H9 (cell line): ENCODE data around the gene MRPL39. TPM values are rescaled to one million over a fixed set of nuclear protein-coding genes. Genes with fewer than 3 reads are reported as not detected.

ENCODE experiments used
- DNase-seq: peaks from one replicate; pipeline ENCODE4 v3.0.0-alpha.2; 2017
- H2AFZ ChIP-seq: one replicate; pipeline ENCODE4 v1.6.1; 2013; ENCODE audit warnings: mild to moderate bottlenecking, low read length, control low read depth, moderate library complexity
- H2AK5ac ChIP-seq: 2 replicates; pipeline ENCODE4 v1.6.1; 2013; ENCODE audit warnings: low read length, control low read depth, mixed read lengths; ENCODE audit not compliant: insufficient read length
- H2BK120ac ChIP-seq: one replicate; pipeline ENCODE4 v1.6.1; 2013; ENCODE audit warnings: low read depth, mild to moderate bottlenecking, low read length, control low read depth, inconsistent platforms; ENCODE audit not compliant: poor library complexity, severe bottlenecking
- H2BK12ac ChIP-seq: 2 replicates; pipeline ENCODE4 v1.6.1; 2013; ENCODE audit warnings: low read length, control low read depth, mixed read lengths, low read depth; ENCODE audit not compliant: insufficient read length
- H2BK15ac ChIP-seq: 2 replicates; pipeline ENCODE4 v1.6.1; 2013; ENCODE audit warnings: low read depth, low read length, control low read depth
- H2BK20ac ChIP-seq: one replicate; pipeline ENCODE4 v1.6.1; 2013; ENCODE audit warnings: low read depth, mild to moderate bottlenecking, low read length, control low read depth, inconsistent platforms; ENCODE audit not compliant: poor library complexity, severe bottlenecking
- H2BK5ac ChIP-seq: 2 replicates; pipeline ENCODE4 v1.6.1; 2013; ENCODE audit warnings: low read length, control low read depth, mixed read lengths; ENCODE audit not compliant: insufficient read length
- H3K14ac ChIP-seq: 2 replicates; pipeline ENCODE4 v1.6.1; 2013; ENCODE audit warnings: low read length, control low read depth; ENCODE audit not compliant: insufficient read depth
- H3K18ac ChIP-seq: 2 replicates; pipeline ENCODE4 v1.6.1; 2013; ENCODE audit warnings: low read depth, mild to moderate bottlenecking, mixed read lengths, low read length, control low read depth; ENCODE audit not compliant: insufficient read length
- H3K23ac ChIP-seq: 2 replicates; pipeline ENCODE4 v1.6.1; 2013; ENCODE audit warnings: low read length, control low read depth, mixed read lengths, low read depth; ENCODE audit not compliant: insufficient read length
- H3K23me2 ChIP-seq: 2 replicates; pipeline ENCODE4 v1.6.1; 2013; ENCODE audit warnings: low read depth, mild to moderate bottlenecking, mixed read lengths, low read length, control low read depth; ENCODE audit not compliant: insufficient read length, poor library complexity, severe bottlenecking
- H3K27ac ChIP-seq: 2 replicates; pipeline ENCODE4 v1.5.1; 2013; ENCODE audit warnings: low read length, control low read depth, mixed read lengths, low read depth; ENCODE audit not compliant: insufficient read length
- H3K27me3 ChIP-seq: 2 replicates; pipeline ENCODE4 v1.6.1; 2013; ENCODE audit warnings: low read length, control low read depth, inconsistent platforms; ENCODE audit not compliant: insufficient read depth
- H3K4ac ChIP-seq: 2 replicates; pipeline ENCODE4 v1.6.1; 2013; ENCODE audit warnings: low read depth, mild to moderate bottlenecking, control low read depth, inconsistent platforms, low read length, moderate library complexity
- H3K4me1 ChIP-seq: 2 replicates; pipeline ENCODE4 v1.6.1; 2013; ENCODE audit warnings: low read length, control low read depth, inconsistent platforms; ENCODE audit not compliant: insufficient read depth
- H3K4me2 ChIP-seq: 2 replicates; pipeline ENCODE4 v1.6.1; 2013; ENCODE audit warnings: low read length, control low read depth, mixed read lengths; ENCODE audit not compliant: insufficient read length, insufficient read depth
- H3K56ac ChIP-seq: 2 replicates; pipeline ENCODE4 v1.6.1; 2013; ENCODE audit warnings: low read depth, mild to moderate bottlenecking, mixed read lengths, low read length, control low read depth; ENCODE audit not compliant: insufficient read length
- H3K79me1 ChIP-seq: 2 replicates; pipeline ENCODE4 v1.6.1; 2013; ENCODE audit warnings: low read depth, mild to moderate bottlenecking, moderate library complexity, low read length, control low read depth, inconsistent platforms; ENCODE audit not compliant: insufficient read depth, poor library complexity, severe bottlenecking
- H3K79me2 ChIP-seq: 2 replicates; pipeline ENCODE4 v1.6.1; 2013; ENCODE audit warnings: low read length, control low read depth, inconsistent platforms; ENCODE audit not compliant: insufficient read depth
- H3K9ac ChIP-seq: 2 replicates; pipeline ENCODE4 v1.6.1; 2013; ENCODE audit warnings: low read length, control low read depth, mixed read lengths; ENCODE audit not compliant: insufficient read length; ENCODE audit errors: extremely low read depth
- H3K9me3 ChIP-seq: one replicate; pipeline ENCODE4 v1.6.1; 2013; ENCODE audit warnings: low read depth, low read length, inconsistent platforms; ENCODE audit not compliant: control insufficient read depth
- H3T11ph ChIP-seq: one replicate; pipeline ENCODE4 v1.6.1; 2013; ENCODE audit warnings: mild to moderate bottlenecking, low read length, control low read depth, inconsistent platforms
- H4K20me1 ChIP-seq: one replicate; pipeline ENCODE4 v1.6.1; 2013; ENCODE audit not compliant: control insufficient read depth, insufficient read length, insufficient read depth
- H4K5ac ChIP-seq: 2 replicates; pipeline ENCODE4 v1.6.1; 2013; ENCODE audit warnings: low read depth, mild to moderate bottlenecking, mixed read lengths, low read length, control low read depth; ENCODE audit not compliant: insufficient read length
- H4K8ac ChIP-seq: replicated peaks from 2 replicates; pipeline ENCODE4 v1.6.1; 2013; ENCODE audit warnings: low read length, control low read depth, mixed read lengths, low read depth; ENCODE audit not compliant: insufficient read length
- H4K91ac ChIP-seq: 2 replicates; pipeline ENCODE4 v1.6.1; 2013; ENCODE audit warnings: low read depth, mild to moderate bottlenecking, moderate library complexity, mixed read lengths, low read length, control low read depth; ENCODE audit not compliant: insufficient read length
- H3K27ac Mint-ChIP-seq, 3 experiments: 2 replicates in 2 of 3; 3 replicates in 1 of 3; pipeline ENCODE4 v1.8.0; 2020 to 2021; ENCODE audit warnings: mixed read lengths in 3 of 3, mild to moderate bottlenecking in 1 of 3, moderate library complexity in 1 of 3
- H3K27me3 Mint-ChIP-seq: 2 replicates; pipeline ENCODE4 v1.8.0; 2021; ENCODE audit warnings: low read depth, mild to moderate bottlenecking, moderate library complexity, mixed read lengths
- H3K36me3 Mint-ChIP-seq, 3 experiments: 2 replicates in 2 of 3; 3 replicates in 1 of 3; pipeline ENCODE4 v1.8.0; 2020 to 2021; ENCODE audit warnings: low read depth in 3 of 3, mixed read lengths in 3 of 3; ENCODE audit not compliant: insufficient read depth in 1 of 3
- H3K4me1 Mint-ChIP-seq, 2 experiments: 2 replicates each; pipeline ENCODE4 v1.8.0; 2020; ENCODE audit warnings: mixed read lengths in 2 of 2
- H3K4me3 Mint-ChIP-seq, 2 experiments: 2 replicates in 1 of 2; 3 replicates in 1 of 2; pipeline ENCODE4 v1.8.0; 2020 to 2021; ENCODE audit warnings: mild to moderate bottlenecking in 2 of 2, mixed read lengths in 2 of 2, moderate library complexity in 1 of 2
- H3K9me3 Mint-ChIP-seq, 2 experiments: 2 replicates in 1 of 2; 3 replicates in 1 of 2; pipeline ENCODE4 v1.8.0; 2020; ENCODE audit warnings: mild to moderate bottlenecking in 2 of 2, mixed read lengths in 2 of 2, moderate library complexity in 1 of 2
- CTCF ChIP-seq: fragments of 200-600 bp; sonication (generic); conservative IDR thresholded peaks from 3 replicates; pipeline ENCODE4 v1.8.0; 2021; ENCODE audit warnings: antibody characterized with exemption, mild to moderate bottlenecking
- WGBS: extraction: QIAGEN DNeasy Blood & Tissue Kit; methylation state at CpG from one replicate; pipeline ENCODE4 v1.1.7; 2013; ENCODE audit warnings: missing lambda C conversion rate, low lambda C conversion rate, mixed read lengths; ENCODE audit not compliant: insufficient read length; ENCODE audit errors: extremely low coverage; 5-methylcytosine and 5-hydroxymethylcytosine counted together
- total RNA-seq: library from RNA; stranded (reverse); gene quantifications from 2 replicates; pipeline ENCODE4 v1.2.1, GENCODE V29; 2021

Gene MRPL39
- total RNA-seq, 1 experiment from 2014 or later = 58.8 TPM

DNA sequence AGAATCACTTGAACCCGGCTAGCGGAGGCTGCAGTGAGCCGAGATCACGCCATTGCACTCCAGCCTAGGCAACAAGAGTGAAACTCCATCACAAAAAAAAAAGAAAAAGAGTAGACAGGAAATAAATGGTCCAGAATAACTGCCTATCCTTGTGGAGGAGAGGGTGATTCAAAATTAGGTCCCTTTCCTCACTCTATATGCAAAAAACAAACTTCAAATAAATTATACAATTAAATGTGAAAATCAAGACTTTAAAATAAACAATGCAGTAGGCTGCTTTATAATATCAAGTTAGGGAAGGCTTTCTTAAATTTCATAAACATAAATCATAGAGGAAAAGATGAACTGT, 26.4 kb downstream of the MRPL39 start:
- Histone ChIP-seq H4K8ac (no peak overlapping the region), H4K20me1 (no peaks in the 10 kb centered on the region), H3K4ac (no peak overlapping the region), H2BK120ac (no peak overlapping the region), H2BK5ac (no peak overlapping the region), H3K56ac (no peak overlapping the region), H2BK12ac (no peak overlapping the region), H4K91ac (no peak overlapping the region), H3K18ac (no peak overlapping the region), H3K4me1 (no peaks in the 10 kb centered on the region), H3K27ac (no peak overlapping the region), H2BK20ac (no peak overlapping the region), H4K5ac (no peak overlapping the region), H3K14ac (no peak overlapping the region), H3K4me2 (no peak overlapping the region), H3T11ph (no peak overlapping the region), H3K9me3 (no peaks in the 10 kb centered on the region), H2AFZ (no peak overlapping the region), H3K9ac (no peak overlapping the region), H3K79me1 (no peaks in the 10 kb centered on the region), H3K23me2 (no peaks in the 10 kb centered on the region), H2BK15ac (no peak overlapping the region), H3K27me3 (no peaks in the 10 kb centered on the region), H3K79me2 (no peaks in the 10 kb centered on the region), H2AK5ac (no peak overlapping the region), H3K23ac (no peak overlapping the region)
- Mint-ChIP-seq H3K36me3 (peaks cover 1 to 14% (median 13%) of the 10 kb centered on the region in 3 experiments; a peak in 5 of 7 replicates), H3K4me3 (no peak overlapping the region), H3K4me1 (peaks cover 0 to 5% of the 10 kb centered on the region in 2 experiments; a peak in 2 of 4 replicates), H3K9me3 (no peaks in the 10 kb centered on the region), H3K27me3 (no peaks in the 10 kb centered on the region), H3K27ac (no peak overlapping the region)
- WGBS = no CpG with 5 or more reads among the region's 4 CpGs
- no peak for TF ChIP-seq CTCF
- no peak for DNase-seq
